DMS114 treated with DMSO at 0.1 percent for 48 hours (cell line): ENCODE data around the gene GJC1.

Experiments used
- DNase-seq: peaks from one replicate; lab custom pipeline; 2025; ENCODE audit not compliant: unreplicated experiment; lab: John Stamatoyannopoulos, UW

The GJC1 gene

GRCh38 chr17:44829523-44830358, at the start of gene GJC1:
GJC1 (minus strand) TSS chr17:44830287; CDS start chr17:44805817, 24,470 bp downstream.
- DNase-seq = no peak

GRCh38 chr17:44879376-44879775, 49.3 kb upstream of the GJC1 start:
- DNase-seq = no peak

GRCh38 chr17:44878627-44879221, 48.6 kb upstream of the GJC1 start:
- DNase-seq = peak; percentile 21

GRCh38 chr17:44877121-44877520, 47.0 kb upstream of the GJC1 start:
- no peak for DNase-seq

GRCh38 chr17:44875761-44876160, 45.7 kb upstream of the GJC1 start:
- DNase-seq = no peak

GRCh38 chr17:44872131-44872768, 42.2 kb upstream of the GJC1 start:
- DNase-seq = no peak

- DNase-seq = no peak
Measured at GRCh38 chr17:44871556-44871955, 41.5 kb upstream of the GJC1 start.

- no peak for DNase-seq
Measured at GRCh38 chr17:44867841-44868240, 37.8 kb upstream of the GJC1 start.

GRCh38 chr17:44865931-44866330, 35.8 kb upstream of the GJC1 start:
- DNase-seq = no peak

GRCh38 chr17:44865231-44865660, 35.2 kb upstream of the GJC1 start:
- peak; percentile 59 for DNase-seq

- no peak for DNase-seq
Measured at GRCh38 chr17:44864831-44865230, 34.7 kb upstream of the GJC1 start.

- no peak for DNase-seq
Measured at GRCh38 chr17:44863061-44863918, 33.2 kb upstream of the GJC1 start.

GRCh38 chr17:44862278-44862914, 32.3 kb upstream of the GJC1 start:
- no peak for DNase-seq

- no peak for DNase-seq
Measured at GRCh38 chr17:44859701-44860100, 29.6 kb upstream of the GJC1 start.

GRCh38 chr17:44854192-44854591, 24.1 kb upstream of the GJC1 start:
- DNase-seq = no peak

GRCh38 chr17:44850612-44851011, 20.5 kb upstream of the GJC1 start:
- no peak for DNase-seq

GRCh38 chr17:44850025-44850424, 19.9 kb upstream of the GJC1 start:
- no peak for DNase-seq

- no peak for DNase-seq
Measured at GRCh38 chr17:44848961-44849489, 18.9 kb upstream of the GJC1 start.

GRCh38 chr17:44848257-44848795, 18.2 kb upstream of the GJC1 start:
- DNase-seq = no peak

- no peak for DNase-seq
Measured at GRCh38 chr17:44847586-44847985, 17.5 kb upstream of the GJC1 start, which contains the start of gene HIGD1B. HIGD1B (plus strand) TSS chr17:44847883; CDS start chr17:44848153, 270 bp downstream.
